HG03135 (cell line): ENCODE data around the gene MRPL48.
"Not testable (repeated sequence)": the region's sequence is repeated elsewhere in the genome, so short reads cannot be mapped to it uniquely, and the experiment has no call there.

Source experiments
- ATAC-seq: cut with Tn5 transposase; IDR thresholded peaks from one replicate; pipeline ENCODE4 v1.9.1; 2021; ENCODE audit warnings: mild to moderate bottlenecking, moderate library complexity; ENCODE audit not compliant: unreplicated experiment

MRPL48 gene

GRCh38 chr11:73787643-73788558 is at the start of gene MRPL48:
Gene MRPL48, plus strand, starts transcription at chr11:73787874. Its CDS starts 98 bp downstream, at chr11:73787972.
- peak; percentile 96 for ATAC-seq

GRCh38 chr11:73743045-73743444 is 44.6 kb upstream of the MRPL48 start:
- no peak for ATAC-seq

GRCh38 chr11:73746701-73747100 is 41.0 kb upstream of the MRPL48 start:
- ATAC-seq: no peak

GRCh38 chr11:73747762-73748161 is 39.9 kb upstream of the MRPL48 start:
- ATAC-seq: no peak

DNA sequence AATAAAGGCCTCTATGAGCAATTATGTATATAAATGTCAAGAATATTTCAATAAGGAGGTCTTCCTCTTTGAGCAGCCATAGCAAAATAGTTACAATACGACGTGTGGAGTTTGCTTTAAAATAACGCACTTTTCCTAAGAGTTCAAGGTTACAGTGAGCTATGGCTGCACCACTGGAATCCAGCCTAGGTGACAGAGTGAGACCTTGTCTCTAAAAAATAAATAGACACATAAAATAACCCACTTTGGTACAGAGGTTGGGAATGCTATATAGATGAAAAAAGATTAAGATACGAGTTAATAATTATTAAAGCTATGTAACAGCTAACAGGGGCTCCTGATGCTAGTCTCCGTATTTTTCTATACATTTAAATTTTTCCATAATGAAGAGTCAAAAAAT is 39.4 kb upstream of the MRPL48 start:
- ATAC-seq: no peak

- no peak for ATAC-seq
Observed at GRCh38 chr11:73749118-73749517, 38.6 kb upstream of the MRPL48 start.

DNA sequence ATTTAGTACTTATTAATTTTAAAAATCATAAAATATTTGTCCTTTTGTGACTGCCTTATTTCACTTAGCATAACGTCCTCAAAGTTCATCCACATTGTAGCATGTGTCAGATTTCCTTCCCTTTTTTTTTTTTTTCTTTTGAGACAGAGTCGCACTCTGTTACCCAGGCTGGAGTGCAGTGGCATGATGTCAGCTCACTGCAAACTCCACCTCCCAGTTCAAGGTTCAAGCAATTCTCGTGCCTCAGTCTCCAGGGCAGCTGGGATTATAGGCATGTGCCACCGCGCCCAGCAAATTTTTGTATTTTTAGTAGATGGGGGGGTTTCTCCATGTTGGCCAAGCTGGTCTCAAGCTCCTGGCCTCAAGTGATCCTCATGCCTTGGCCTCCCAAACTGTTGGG is 37.4 kb upstream of the MRPL48 start:
- no peak for ATAC-seq

DNA sequence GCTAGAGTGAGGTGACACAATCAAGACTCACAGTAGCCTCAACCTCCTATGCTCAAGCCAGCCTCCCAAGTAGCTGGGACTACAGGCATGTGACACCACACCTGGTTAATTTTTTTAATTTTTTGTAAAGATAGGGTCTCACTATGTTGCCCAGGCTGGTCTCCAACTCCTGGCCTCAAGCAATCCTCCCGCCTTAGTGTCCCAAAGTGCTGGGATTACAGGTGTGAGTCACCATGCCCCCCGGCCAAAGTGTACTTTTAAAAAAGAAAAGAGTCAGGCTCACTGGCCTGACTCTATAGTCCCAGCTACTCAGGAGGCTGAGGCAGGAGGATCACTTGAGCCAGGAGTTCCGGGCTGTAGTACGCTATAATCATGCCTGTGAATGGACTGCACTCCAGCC is 36.8 kb upstream of the MRPL48 start:
- ATAC-seq: not testable (repeated sequence)

DNA sequence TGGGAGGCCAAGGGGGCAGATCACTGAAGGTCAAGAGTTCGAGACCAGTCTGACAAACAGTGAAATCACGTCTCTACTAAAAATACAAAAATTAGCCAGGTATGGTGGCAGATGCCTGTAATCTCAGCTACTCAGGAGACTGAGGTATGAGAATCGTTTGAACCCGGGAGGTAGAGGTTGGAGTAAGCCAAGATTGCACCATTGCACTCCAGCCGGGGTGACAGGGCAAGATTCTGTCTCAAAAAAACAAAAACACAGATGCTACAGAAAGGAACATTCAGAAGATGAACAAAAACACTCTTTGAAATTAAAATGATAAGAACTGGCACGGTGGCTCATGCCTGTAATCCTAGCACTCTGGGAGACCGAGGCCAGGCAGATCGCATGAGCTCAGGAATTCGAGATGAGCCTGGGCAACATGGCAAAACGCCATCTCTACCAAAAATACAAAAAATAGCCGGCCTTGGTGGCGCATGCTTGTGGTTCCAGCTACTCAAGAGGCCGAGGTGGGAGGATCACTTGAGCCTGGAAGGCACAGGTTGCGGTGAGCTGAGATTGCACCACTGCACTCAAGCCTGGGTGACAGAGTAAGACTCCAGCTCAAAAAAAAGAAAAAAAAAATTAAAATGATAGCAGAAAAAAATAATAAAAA is 35.3 kb upstream of the MRPL48 start:
- no peak for ATAC-seq

- ATAC-seq: no peak
Observed at GRCh38 chr11:73752903-73753302, 34.8 kb upstream of the MRPL48 start.

DNA sequence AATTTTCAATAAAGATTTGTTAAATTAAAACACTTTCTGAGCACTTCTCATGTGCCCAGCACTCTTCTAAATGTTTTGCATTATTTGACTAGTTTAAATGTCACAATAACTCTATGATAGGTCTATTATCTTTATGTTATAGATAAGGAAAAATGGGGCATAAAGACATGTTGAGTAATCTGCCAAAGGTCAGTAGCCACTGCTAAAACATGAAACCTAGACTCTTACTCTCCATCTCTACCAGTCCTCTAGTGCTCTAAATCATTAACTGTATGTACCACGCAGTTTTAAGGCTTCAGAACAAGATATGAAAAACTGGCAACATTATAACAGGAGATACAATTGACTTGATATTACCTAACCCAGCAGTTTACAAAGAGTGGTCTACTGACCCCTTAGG is 33.7 kb upstream of the MRPL48 start:
- ATAC-seq: no peak

DNA sequence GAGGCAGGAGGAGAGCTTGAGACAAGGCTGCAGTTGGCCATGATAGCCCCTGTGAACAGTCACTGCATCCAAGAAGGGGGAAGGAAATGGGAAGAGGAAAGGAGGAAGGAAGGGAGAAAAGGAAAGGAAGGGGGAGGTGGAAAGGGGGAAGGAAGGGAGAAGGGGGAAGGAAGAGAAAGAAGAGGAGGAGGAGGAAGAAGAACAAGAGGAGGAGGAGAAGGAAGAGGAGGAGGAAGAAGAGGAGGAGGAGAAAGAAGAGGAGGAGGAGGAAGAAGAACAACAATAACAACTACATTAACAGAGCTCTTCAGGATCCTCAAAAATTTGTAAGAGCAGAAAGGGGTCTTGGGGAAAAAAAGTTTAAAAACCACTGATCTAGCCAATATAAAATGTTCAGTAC is 32.0 kb upstream of the MRPL48 start:
- no peak for ATAC-seq

- no peak for ATAC-seq
Observed at GRCh38 chr11:73757598-73757997, 30.1 kb upstream of the MRPL48 start.

- ATAC-seq: no peak
Observed at GRCh38 chr11:73758451-73758850, 29.2 kb upstream of the MRPL48 start.

DNA sequence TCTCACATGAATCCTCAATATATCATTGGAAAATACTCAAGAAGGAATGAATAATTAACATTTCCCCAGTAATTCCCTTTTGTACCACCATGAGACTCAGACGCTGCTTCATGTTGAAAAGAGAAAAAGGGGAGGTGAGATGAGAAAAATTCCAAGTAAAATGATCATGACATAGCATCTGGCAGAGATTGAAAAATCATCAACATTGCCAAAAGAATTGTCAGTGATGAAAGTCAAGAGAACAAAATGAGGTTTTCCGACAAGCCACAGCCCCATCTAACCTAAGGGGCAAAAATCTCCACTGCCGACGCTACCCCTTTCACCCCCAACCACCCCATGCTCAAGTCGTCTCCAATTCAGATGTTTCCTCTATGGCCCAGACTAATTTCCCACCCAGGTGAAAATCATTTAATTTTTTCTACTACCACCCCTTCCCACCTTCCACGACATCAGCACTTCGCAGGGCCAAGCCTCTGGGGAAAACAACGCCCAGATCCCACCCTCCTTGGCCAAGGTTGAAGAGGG is 28.0 kb upstream of the MRPL48 start:
- no peak for ATAC-seq

DNA sequence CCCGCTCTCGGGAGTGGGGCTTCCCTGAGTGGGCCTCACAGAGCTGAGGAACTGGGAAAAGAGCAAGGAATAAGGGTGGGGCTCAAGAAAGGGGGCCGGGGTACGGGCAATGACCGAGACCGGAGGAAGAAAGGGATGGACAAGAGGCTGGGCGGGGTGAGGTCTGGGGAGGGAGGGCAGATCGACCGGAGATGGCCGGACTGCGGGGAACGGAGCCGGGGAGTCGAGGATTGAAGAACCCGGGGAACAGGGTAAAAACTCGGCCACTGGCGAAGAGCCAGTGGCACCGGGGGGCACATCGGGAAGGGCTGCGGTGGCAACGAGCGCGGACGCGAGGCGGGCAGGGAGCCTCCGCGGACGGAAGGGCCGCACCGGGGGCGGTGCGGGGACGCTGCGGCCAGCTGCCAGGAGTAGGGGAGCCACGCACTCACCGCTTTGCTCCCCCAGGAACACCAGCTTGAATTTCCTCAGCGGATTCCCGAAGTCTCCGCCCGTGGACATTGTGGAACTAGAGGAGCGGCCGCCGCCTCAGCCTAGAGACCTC is 27.5 kb upstream of the MRPL48 start:
- no peak for ATAC-seq

GRCh38 chr11:73760679-73761402 is 26.8 kb upstream of the MRPL48 start, which contains the start of gene RAB6A:
Gene RAB6A, minus strand, starts transcription at chr11:73761074. Its CDS starts 439 bp downstream, at chr11:73760635.
- peak; percentile 92 for ATAC-seq

GRCh38 chr11:73761403-73761945 is 26.2 kb upstream of the MRPL48 start:
- ATAC-seq: peak; percentile 7

- no peak for ATAC-seq
Observed at GRCh38 chr11:73762732-73763131, 24.9 kb upstream of the MRPL48 start.

GRCh38 chr11:73766763-73767162 is 20.9 kb upstream of the MRPL48 start:
- ATAC-seq: no peak

DNA sequence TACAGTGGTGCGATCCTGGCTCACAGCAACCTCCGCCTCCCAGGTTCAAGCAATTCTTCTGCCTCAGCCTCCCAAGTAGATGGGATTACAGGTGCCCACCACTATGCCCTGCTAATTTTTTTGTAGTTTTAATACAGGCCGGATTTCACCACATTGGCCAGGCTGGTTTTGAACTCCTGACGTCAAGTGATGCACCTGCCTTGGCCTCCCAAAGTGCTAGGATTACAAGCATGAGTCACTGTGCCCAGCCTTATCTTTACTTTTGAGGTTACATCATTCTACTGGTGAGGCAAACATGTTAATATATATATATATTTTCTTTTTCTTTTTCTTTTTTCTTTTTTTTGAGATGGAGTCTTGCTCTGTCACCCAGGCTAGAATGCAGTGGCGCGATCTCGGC is 16.9 kb upstream of the MRPL48 start:
- ATAC-seq: not testable (repeated sequence)
